GM12878 (cell line): ENCODE measurements around the gene SFMBT1.

ENCODE experiments used
- CTCF ChIP-seq, 3 experiments: IDR thresholded peaks in 2 of 3; conservative IDR thresholded peaks in 1 of 3; 2 replicates each; pipeline ENCODE4 v1.5.1; 2011; ENCODE audit warnings: low read depth in 3 of 3, low read length in 3 of 3, mild to moderate bottlenecking in 3 of 3, control low read depth in 2 of 3, moderate library complexity in 2 of 3, inconsistent platforms in 1 of 3, mixed read lengths in 1 of 3; ENCODE audit not compliant: control insufficient read depth in 2 of 3, insufficient read depth in 1 of 3; ENCODE audit errors: extremely low read depth in 1 of 3
- TAF1 ChIP-seq: IDR thresholded peaks from 2 replicates; pipeline ENCODE4 v1.6.1; 2011; ENCODE audit warnings: mild to moderate bottlenecking, low read depth, low read length, borderline replicate concordance
- ZBTB33 ChIP-seq: fragments of 450-650 bp; IDR thresholded peaks from 2 replicates; pipeline ENCODE4 v1.6.1; 2017; ENCODE audit warnings: mild to moderate bottlenecking

- TF ChIP-seq ZBTB33 (no peak), CTCF (IDR thresholded peaks at IDR 0.05 in 2 of 3, conservative IDR thresholded peaks at IDR 0.05 in 1 of 3; ENCODE audit: control insufficient read depth in 2 of 3, extremely low read depth in 1 of 3, insufficient read depth in 1 of 3, low read depth in 3 of 3, low read length in 3 of 3) (no peak), TAF1 (no peak)
These were observed 166.3 kb downstream of the SFMBT1 start for GRCh38 chr3:52879581-52879980.
